ENCODE measurements around the gene GPC2.

DNA sequence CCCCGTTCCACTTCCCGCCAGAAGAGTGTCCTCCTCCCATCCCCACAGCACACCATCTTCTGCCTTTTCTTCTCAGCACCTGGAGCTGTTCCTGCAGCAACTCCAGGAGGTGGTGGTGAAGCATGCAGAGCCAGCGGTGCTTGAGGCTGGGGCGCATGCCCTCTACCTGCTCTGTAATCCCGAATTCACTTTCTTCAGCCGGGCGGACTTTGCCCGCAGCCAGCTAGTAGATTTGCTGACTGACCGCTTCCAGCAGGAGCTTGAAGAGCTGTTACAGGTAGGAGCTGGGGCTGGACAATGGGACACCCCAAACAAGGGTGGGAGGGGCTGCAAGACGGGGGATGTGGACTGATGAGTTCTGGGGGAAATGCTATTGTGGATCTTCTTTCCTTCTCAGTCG is 23.5 kb upstream of the GPC2 start:
- TF ChIP-seq POLR2AphosphoS5 (IDR thresholded peaks at IDR 0.05): no peak
- TF ChIP-seq, protein P1, sequence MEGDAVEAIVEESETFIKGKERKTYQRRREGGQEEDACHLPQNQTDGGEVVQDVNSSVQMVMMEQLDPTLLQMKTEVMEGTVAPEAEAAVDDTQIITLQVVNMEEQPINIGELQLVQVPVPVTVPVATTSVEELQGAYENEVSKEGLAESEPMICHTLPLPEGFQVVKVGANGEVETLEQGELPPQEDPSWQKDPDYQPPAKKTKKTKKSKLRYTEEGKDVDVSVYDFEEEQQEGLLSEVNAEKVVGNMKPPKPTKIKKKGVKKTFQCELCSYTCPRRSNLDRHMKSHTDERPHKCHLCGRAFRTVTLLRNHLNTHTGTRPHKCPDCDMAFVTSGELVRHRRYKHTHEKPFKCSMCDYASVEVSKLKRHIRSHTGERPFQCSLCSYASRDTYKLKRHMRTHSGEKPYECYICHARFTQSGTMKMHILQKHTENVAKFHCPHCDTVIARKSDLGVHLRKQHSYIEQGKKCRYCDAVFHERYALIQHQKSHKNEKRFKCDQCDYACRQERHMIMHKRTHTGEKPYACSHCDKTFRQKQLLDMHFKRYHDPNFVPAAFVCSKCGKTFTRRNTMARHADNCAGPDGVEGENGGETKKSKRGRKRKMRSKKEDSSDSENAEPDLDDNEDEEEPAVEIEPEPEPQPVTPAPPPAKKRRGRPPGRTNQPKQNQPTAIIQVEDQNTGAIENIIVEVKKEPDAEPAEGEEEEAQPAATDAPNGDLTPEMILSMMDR (IDR thresholded peaks at IDR 0.05): no peak
- TF ChIP-seq POLR2A (IDR thresholded peaks at IDR 0.05): no peak
